HG02852 (cell line): ENCODE data around the gene PUS3.
"Not testable (repeated sequence)": the region's sequence is repeated elsewhere in the genome, so short reads cannot be mapped to it uniquely, and the experiment has no call there.

Experiments used
- ATAC-seq: cut with Tn5 transposase; IDR thresholded peaks from one replicate; pipeline ENCODE4 v1.9.1; 2021; ENCODE audit warnings: mild to moderate bottlenecking, moderate library complexity; ENCODE audit not compliant: unreplicated experiment

The PUS3 gene

DNA sequence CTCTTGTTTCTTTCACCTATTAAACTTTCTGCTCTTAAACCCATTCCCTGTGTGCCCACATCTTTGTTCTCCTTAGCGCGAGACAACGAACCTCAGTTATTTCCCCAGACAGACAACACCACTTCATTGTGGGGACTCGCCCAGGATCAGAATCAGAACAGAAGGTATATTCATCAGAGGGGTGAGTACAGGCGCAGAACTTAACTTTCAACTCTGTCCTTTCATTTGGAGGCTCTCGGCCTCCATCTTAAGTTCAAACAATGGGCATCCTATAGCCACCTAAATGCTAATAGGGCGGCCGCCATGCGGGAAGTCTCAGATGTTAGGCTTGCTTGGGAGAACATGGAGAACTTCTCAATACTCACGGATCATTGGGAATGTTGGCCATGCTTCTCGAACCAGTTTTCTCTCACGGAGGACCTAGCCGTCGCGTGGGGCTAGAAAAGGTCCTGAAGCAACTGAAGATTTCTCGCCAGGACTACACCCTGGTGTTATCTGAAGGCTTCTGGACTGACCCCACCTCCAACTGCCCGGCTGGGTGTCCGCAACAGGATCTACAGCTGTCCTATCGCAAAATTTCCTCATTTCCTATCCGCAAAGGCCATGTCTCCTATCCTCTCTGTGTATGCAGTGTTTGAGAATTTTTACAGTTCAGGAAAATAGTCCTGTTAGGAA, 29.0 kb downstream of the PUS3 start:
- no peak for ATAC-seq

DNA sequence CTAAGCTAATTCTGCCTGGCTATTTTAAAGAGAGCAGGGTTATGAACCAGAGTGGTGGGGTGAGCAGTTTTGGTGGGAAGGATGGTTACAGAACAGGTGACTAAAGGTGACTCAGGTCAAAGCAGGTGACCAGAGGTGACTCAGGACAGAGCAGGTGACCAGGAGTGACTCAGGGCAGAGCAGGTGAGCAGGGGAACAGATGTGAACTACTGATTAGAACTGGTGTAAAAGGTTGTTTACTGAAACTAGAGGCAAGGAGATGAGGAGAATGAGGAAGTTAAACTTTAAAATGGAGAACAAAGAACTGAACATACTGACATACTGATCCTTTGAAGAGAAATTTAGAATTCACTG, 30.9 kb downstream of the PUS3 start:
- ATAC-seq: no peak

DNA sequence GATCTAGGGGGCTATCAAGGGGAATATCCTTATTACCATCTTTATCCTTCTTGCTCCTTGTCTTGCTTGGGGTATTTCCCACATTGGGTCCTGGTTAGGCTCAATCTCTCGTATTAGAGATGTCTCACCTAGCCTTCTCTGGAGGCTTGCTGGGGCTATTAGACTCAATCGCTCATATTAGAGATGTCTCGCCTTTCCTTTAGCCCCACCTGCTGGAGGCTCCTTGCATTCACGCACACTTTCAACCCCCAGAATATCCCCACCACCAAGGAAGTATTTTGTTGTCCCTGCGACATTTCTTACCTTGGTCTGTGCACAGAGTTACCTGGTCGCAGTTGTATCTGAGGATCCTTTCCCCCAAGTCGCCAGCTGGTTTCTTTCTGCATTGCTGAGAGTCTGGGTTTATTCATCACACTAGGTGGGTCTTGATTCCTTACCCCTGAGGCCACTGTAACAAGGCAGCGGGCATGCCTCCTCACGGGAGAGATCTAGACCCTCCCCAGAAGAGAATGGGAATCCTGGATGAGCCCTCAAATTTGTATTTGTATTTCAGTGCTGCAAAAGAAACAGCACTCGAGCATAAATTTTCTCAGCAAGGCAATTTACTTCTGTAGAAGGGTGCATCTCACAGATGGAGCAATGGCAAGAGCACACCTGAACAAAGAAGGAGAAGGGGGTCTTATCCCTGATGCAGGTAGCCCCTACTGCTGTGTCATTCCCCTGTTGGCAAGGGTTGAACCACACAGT, 31.4 kb downstream of the PUS3 start:
- no peak for ATAC-seq

DNA sequence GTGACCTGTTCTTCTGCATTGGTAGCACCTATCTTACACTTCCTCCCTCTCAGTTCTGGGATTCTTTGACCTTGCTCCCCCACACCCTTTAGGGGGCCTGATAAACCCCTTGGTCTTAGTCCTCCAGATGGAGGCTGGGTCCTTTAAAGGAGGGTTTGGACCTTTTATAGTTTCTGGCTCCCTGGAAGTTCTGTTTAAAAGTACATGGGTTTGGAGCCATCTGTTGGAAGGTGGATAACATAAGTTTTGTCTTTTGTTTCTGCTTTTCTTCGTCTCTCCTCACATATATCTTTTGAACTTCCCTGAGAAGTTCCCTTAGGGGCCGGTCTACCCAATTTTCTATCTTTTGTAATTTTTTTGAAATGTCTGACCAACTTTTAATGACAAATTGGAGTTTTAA, 33.5 kb downstream of the PUS3 start:
- no peak for ATAC-seq

DNA sequence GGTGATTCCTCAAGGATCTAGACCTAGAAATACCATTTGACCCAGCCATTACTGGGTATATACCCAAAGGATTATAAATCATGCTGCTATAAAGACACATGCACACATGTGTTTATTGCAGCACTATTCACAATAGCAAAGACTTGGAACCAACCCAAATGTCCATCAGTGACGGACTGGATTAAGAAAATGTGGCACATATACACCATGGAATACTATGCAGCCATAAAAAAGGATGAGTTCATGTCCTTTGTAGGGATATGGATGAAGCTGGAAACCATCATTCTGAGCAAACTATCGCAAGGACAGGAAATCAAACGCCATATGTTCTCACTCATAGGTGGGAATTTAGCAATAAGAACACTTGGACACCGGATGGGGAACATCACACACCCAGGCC, 37.7 kb downstream of the PUS3 start:
- ATAC-seq: not testable (repeated sequence)

DNA sequence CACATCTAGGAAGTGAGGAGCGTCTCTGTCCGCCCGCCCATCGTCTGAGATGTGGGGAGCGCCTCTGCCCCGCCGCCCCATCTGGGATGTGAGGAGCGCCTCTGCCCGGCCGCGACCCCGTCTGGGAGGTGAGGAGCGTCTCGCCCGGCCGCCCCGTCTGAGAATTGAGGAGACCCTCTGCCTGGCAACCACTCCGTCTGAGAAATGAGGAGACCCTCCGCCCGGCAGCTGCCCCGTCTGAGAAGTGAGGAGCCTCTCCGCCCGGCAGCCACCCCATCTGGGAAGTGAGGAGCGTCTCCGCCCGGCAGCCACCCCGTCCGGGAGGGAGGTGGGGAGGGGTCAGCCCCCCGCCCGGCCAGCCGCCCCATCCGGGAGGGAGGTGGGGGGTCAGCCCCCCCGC, 40.2 kb downstream of the PUS3 start:
- not testable (repeated sequence) for ATAC-seq

DNA sequence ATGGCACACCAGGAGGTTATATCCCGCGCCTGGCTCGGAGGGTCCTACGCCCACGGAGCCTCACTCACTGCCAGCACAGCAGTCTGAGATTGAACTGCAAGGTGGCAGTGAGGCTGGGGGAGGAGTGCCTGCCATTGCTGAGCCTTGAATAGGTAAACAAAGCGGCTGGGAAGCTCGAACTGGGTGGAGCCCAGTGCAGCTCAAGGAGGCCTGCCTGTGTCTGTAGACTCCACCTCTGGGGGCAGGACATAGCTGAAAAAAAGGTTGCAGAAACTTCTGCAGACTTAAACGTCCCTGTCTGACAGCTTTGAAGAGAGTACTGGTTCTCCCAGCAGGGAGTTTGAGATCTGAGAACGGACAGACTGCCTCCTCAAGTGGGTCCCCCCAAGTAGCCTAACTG, 45.3 kb downstream of the PUS3 start:
- ATAC-seq: not testable (repeated sequence)

DNA sequence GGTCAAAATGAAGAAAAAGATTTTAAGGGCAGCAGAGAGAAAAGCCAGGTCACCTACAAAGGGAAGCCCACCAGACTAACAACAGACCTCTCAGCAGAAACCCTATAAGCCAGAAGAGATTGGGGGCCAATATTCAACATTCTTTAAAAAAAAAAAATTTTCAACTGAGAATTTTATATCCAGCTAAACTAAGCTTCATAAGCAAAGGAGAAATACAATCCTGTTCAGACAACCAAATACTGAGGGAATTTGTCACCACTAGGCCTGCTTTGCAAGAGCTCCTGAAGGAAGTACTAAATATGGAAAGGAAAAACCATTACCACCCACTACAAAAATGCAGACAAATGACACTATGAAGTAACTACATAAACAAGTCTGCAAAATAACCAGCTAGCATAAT, 56.8 kb downstream of the PUS3 start:
- ATAC-seq: no peak
